H9 (cell line): Measurements from ENCODE around the gene AGBL4. TPM values are rescaled to one million over a fixed set of nuclear protein-coding genes. Genes with fewer than 3 reads are reported as not detected.

Experiments used
- DNase-seq: peaks from one replicate; pipeline ENCODE4 v3.0.0-alpha.2; 2017
- H2AFZ ChIP-seq: one replicate; pipeline ENCODE4 v1.6.1; 2013; ENCODE audit warnings: mild to moderate bottlenecking, low read length, control low read depth, moderate library complexity
- H2AK5ac ChIP-seq: 2 replicates; pipeline ENCODE4 v1.6.1; 2013; ENCODE audit warnings: low read length, control low read depth, mixed read lengths; ENCODE audit not compliant: insufficient read length
- H2BK120ac ChIP-seq: one replicate; pipeline ENCODE4 v1.6.1; 2013; ENCODE audit warnings: low read depth, mild to moderate bottlenecking, low read length, control low read depth, inconsistent platforms; ENCODE audit not compliant: poor library complexity, severe bottlenecking
- H2BK12ac ChIP-seq: 2 replicates; pipeline ENCODE4 v1.6.1; 2013; ENCODE audit warnings: low read length, control low read depth, mixed read lengths, low read depth; ENCODE audit not compliant: insufficient read length
- H2BK15ac ChIP-seq: 2 replicates; pipeline ENCODE4 v1.6.1; 2013; ENCODE audit warnings: low read depth, low read length, control low read depth
- H2BK20ac ChIP-seq: one replicate; pipeline ENCODE4 v1.6.1; 2013; ENCODE audit warnings: low read depth, mild to moderate bottlenecking, low read length, control low read depth, inconsistent platforms; ENCODE audit not compliant: poor library complexity, severe bottlenecking
- H2BK5ac ChIP-seq: 2 replicates; pipeline ENCODE4 v1.6.1; 2013; ENCODE audit warnings: low read length, control low read depth, mixed read lengths; ENCODE audit not compliant: insufficient read length
- H3K14ac ChIP-seq: 2 replicates; pipeline ENCODE4 v1.6.1; 2013; ENCODE audit warnings: low read length, control low read depth; ENCODE audit not compliant: insufficient read depth
- H3K18ac ChIP-seq: 2 replicates; pipeline ENCODE4 v1.6.1; 2013; ENCODE audit warnings: low read depth, mild to moderate bottlenecking, mixed read lengths, low read length, control low read depth; ENCODE audit not compliant: insufficient read length
- H3K23ac ChIP-seq: 2 replicates; pipeline ENCODE4 v1.6.1; 2013; ENCODE audit warnings: low read length, control low read depth, mixed read lengths, low read depth; ENCODE audit not compliant: insufficient read length
- H3K23me2 ChIP-seq: 2 replicates; pipeline ENCODE4 v1.6.1; 2013; ENCODE audit warnings: low read depth, mild to moderate bottlenecking, mixed read lengths, low read length, control low read depth; ENCODE audit not compliant: insufficient read length, poor library complexity, severe bottlenecking
- H3K27ac ChIP-seq: 2 replicates; pipeline ENCODE4 v1.5.1; 2013; ENCODE audit warnings: low read length, control low read depth, mixed read lengths, low read depth; ENCODE audit not compliant: insufficient read length
- H3K27me3 ChIP-seq: 2 replicates; pipeline ENCODE4 v1.6.1; 2013; ENCODE audit warnings: low read length, control low read depth, inconsistent platforms; ENCODE audit not compliant: insufficient read depth
- H3K4ac ChIP-seq: 2 replicates; pipeline ENCODE4 v1.6.1; 2013; ENCODE audit warnings: low read depth, mild to moderate bottlenecking, control low read depth, inconsistent platforms, low read length, moderate library complexity
- H3K4me1 ChIP-seq: 2 replicates; pipeline ENCODE4 v1.6.1; 2013; ENCODE audit warnings: low read length, control low read depth, inconsistent platforms; ENCODE audit not compliant: insufficient read depth
- H3K4me2 ChIP-seq: 2 replicates; pipeline ENCODE4 v1.6.1; 2013; ENCODE audit warnings: low read length, control low read depth, mixed read lengths; ENCODE audit not compliant: insufficient read length, insufficient read depth
- H3K56ac ChIP-seq: 2 replicates; pipeline ENCODE4 v1.6.1; 2013; ENCODE audit warnings: low read depth, mild to moderate bottlenecking, mixed read lengths, low read length, control low read depth; ENCODE audit not compliant: insufficient read length
- H3K79me1 ChIP-seq: 2 replicates; pipeline ENCODE4 v1.6.1; 2013; ENCODE audit warnings: low read depth, mild to moderate bottlenecking, moderate library complexity, low read length, control low read depth, inconsistent platforms; ENCODE audit not compliant: insufficient read depth, poor library complexity, severe bottlenecking
- H3K79me2 ChIP-seq: 2 replicates; pipeline ENCODE4 v1.6.1; 2013; ENCODE audit warnings: low read length, control low read depth, inconsistent platforms; ENCODE audit not compliant: insufficient read depth
- H3K9ac ChIP-seq: 2 replicates; pipeline ENCODE4 v1.6.1; 2013; ENCODE audit warnings: low read length, control low read depth, mixed read lengths; ENCODE audit not compliant: insufficient read length; ENCODE audit errors: extremely low read depth
- H3K9me3 ChIP-seq: one replicate; pipeline ENCODE4 v1.6.1; 2013; ENCODE audit warnings: low read depth, low read length, inconsistent platforms; ENCODE audit not compliant: control insufficient read depth
- H3T11ph ChIP-seq: one replicate; pipeline ENCODE4 v1.6.1; 2013; ENCODE audit warnings: mild to moderate bottlenecking, low read length, control low read depth, inconsistent platforms
- H4K20me1 ChIP-seq: one replicate; pipeline ENCODE4 v1.6.1; 2013; ENCODE audit not compliant: control insufficient read depth, insufficient read length, insufficient read depth
- H4K5ac ChIP-seq: 2 replicates; pipeline ENCODE4 v1.6.1; 2013; ENCODE audit warnings: low read depth, mild to moderate bottlenecking, mixed read lengths, low read length, control low read depth; ENCODE audit not compliant: insufficient read length
- H4K8ac ChIP-seq: replicated peaks from 2 replicates; pipeline ENCODE4 v1.6.1; 2013; ENCODE audit warnings: low read length, control low read depth, mixed read lengths, low read depth; ENCODE audit not compliant: insufficient read length
- H4K91ac ChIP-seq: 2 replicates; pipeline ENCODE4 v1.6.1; 2013; ENCODE audit warnings: low read depth, mild to moderate bottlenecking, moderate library complexity, mixed read lengths, low read length, control low read depth; ENCODE audit not compliant: insufficient read length
- H3K27ac Mint-ChIP-seq, 3 experiments: 2 replicates in 2 of 3; 3 replicates in 1 of 3; pipeline ENCODE4 v1.8.0; 2020 to 2021; ENCODE audit warnings: mixed read lengths in 3 of 3, mild to moderate bottlenecking in 1 of 3, moderate library complexity in 1 of 3
- H3K27me3 Mint-ChIP-seq: 2 replicates; pipeline ENCODE4 v1.8.0; 2021; ENCODE audit warnings: low read depth, mild to moderate bottlenecking, moderate library complexity, mixed read lengths
- H3K36me3 Mint-ChIP-seq, 3 experiments: 2 replicates in 2 of 3; 3 replicates in 1 of 3; pipeline ENCODE4 v1.8.0; 2020 to 2021; ENCODE audit warnings: low read depth in 3 of 3, mixed read lengths in 3 of 3; ENCODE audit not compliant: insufficient read depth in 1 of 3
- H3K4me1 Mint-ChIP-seq, 2 experiments: 2 replicates each; pipeline ENCODE4 v1.8.0; 2020; ENCODE audit warnings: mixed read lengths in 2 of 2
- H3K4me3 Mint-ChIP-seq, 2 experiments: 2 replicates in 1 of 2; 3 replicates in 1 of 2; pipeline ENCODE4 v1.8.0; 2020 to 2021; ENCODE audit warnings: mild to moderate bottlenecking in 2 of 2, mixed read lengths in 2 of 2, moderate library complexity in 1 of 2
- H3K9me3 Mint-ChIP-seq, 2 experiments: 2 replicates in 1 of 2; 3 replicates in 1 of 2; pipeline ENCODE4 v1.8.0; 2020; ENCODE audit warnings: mild to moderate bottlenecking in 2 of 2, mixed read lengths in 2 of 2, moderate library complexity in 1 of 2
- CTCF ChIP-seq: fragments of 200-600 bp; sonication (generic); conservative IDR thresholded peaks from 3 replicates; pipeline ENCODE4 v1.8.0; 2021; ENCODE audit warnings: antibody characterized with exemption, mild to moderate bottlenecking
- WGBS: extraction: QIAGEN DNeasy Blood & Tissue Kit; methylation state at CpG from one replicate; pipeline ENCODE4 v1.1.7; 2013; ENCODE audit warnings: missing lambda C conversion rate, low lambda C conversion rate, mixed read lengths; ENCODE audit not compliant: insufficient read length; ENCODE audit errors: extremely low coverage; 5-methylcytosine and 5-hydroxymethylcytosine counted together
- total RNA-seq: library from RNA; stranded (reverse); gene quantifications from 2 replicates; pipeline ENCODE4 v1.2.1, GENCODE V29; 2021

Gene AGBL4
- total RNA-seq, 1 experiment from 2014 or later: not detected

DNA sequence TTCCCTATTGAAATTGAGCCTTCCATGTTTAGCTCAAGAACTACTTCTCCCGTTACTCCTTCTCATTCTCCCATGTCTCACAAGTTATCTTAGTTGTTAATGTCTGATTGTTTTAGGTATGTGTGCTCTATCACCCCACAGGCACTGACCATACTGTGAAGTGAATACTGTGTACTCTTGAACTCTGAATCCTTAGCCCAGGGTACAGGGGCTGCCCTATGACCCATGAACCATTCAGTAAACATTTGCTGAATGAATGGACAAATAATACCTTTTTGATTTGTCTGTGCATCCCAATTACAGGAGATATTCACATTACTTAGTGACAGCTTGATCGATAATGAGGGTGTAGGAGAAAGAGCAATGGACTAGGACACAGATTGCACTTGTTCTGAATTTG lies 1077.7 kb downstream of the AGBL4 start:
- H3K14ac ChIP-seq: no peak overlapping the region
- no peaks in the 10 kb centered on the region for H3K27me3 ChIP-seq
- no peak overlapping the region for H2AFZ ChIP-seq
- no peaks in the 10 kb centered on the region for H3K23me2 ChIP-seq
- Mint-ChIP-seq H3K4me1 (no peaks in the 10 kb centered on the region), H3K9me3 (peaks cover 66 to 90% of the 10 kb centered on the region in 2 experiments), H3K27ac (no peak overlapping the region), H3K4me3 (no peak overlapping the region), H3K27me3 (peaks cover 4% of the 10 kb centered on the region), H3K36me3 (peaks cover 0 to 29% (median 0%) of the 10 kb centered on the region in 3 experiments; a peak in 3 of 7 replicates)
- H2BK15ac ChIP-seq: no peak overlapping the region
- no peak overlapping the region for H4K5ac ChIP-seq
- TF ChIP-seq CTCF: no peak
- no peak overlapping the region for H4K8ac ChIP-seq
- H4K91ac ChIP-seq: no peak overlapping the region
- no peaks in the 10 kb centered on the region for H3K79me2 ChIP-seq
- no peak overlapping the region for H3K27ac ChIP-seq
- H2BK120ac ChIP-seq: no peak overlapping the region
- H3K56ac ChIP-seq: no peak overlapping the region
- H3K4ac ChIP-seq: no peak overlapping the region
- no peak overlapping the region for H2AK5ac ChIP-seq
- H2BK20ac ChIP-seq: no peak overlapping the region
- H3K4me2 ChIP-seq: no peak overlapping the region
- no peaks in the 10 kb centered on the region for H4K20me1 ChIP-seq
- no peak overlapping the region for H3T11ph ChIP-seq
- H3K79me1 ChIP-seq: no peaks in the 10 kb centered on the region
- H3K9ac ChIP-seq: no peak overlapping the region
- WGBS: no CpG with 5 or more reads among the region's 2 CpGs
- no peak overlapping the region for H3K23ac ChIP-seq
- no peak overlapping the region for H2BK5ac ChIP-seq
- H3K9me3 ChIP-seq: peaks cover 21% of the 10 kb centered on the region
- no peak for DNase-seq
- H3K4me1 ChIP-seq: no peaks in the 10 kb centered on the region
- no peak overlapping the region for H3K18ac ChIP-seq
- H2BK12ac ChIP-seq: no peak overlapping the region
